Measurements from ENCODE around the gene CCR5AS.

GRCh38 chr3:46447228-46447985 lies 40.5 kb upstream of the CCR5AS start:
- TF ChIP-seq EZH2 (IDR thresholded peaks at IDR 0.05; ENCODE audit: insufficient read depth, poor library complexity, severe bottlenecking) (no peak), EZH2phosphoT487 (IDR thresholded peaks at IDR 0.05; ENCODE audit: insufficient read depth, low read depth) (no peak)

All from GM23248 (cell line).